SK-N-SH treated with all-trans-retinoic acid at 6 μM for 48 hours (cell line): ENCODE data around the gene SLC45A3.

ENCODE experiments used
- ARNTL ChIP-seq: fragments of 450-650 bp; formaldehyde crosslinking; IDR thresholded peaks from 2 replicates; pipeline ENCODE4 v1.5.0; 2020; ENCODE audit warnings: low read depth, mild to moderate bottlenecking, moderate library complexity, borderline replicate concordance
- ESRRG ChIP-seq: fragments of 250-450 bp; sonication (Bioruptor Pico); IDR thresholded peaks from 2 replicates; pipeline ENCODE4 v1.6.1; 2021; ENCODE audit warnings: mild to moderate bottlenecking
- RARB ChIP-seq: fragments of 250-450 bp; sonication (Bioruptor Pico); IDR thresholded peaks from 2 replicates; pipeline ENCODE4 v1.8.0; 2021; ENCODE audit warnings: mild to moderate bottlenecking, moderate library complexity
- SNAI2 ChIP-seq: fragments of 250-450 bp; sonication (Bioruptor Pico); IDR thresholded peaks from 2 replicates; pipeline ENCODE4 v1.5.0; 2020; ENCODE audit warnings: mild to moderate bottlenecking, moderate library complexity
- ZFP3 ChIP-seq: fragments of 250-450 bp; sonication (Bioruptor Pico); IDR thresholded peaks from 2 replicates; pipeline ENCODE4 v1.5.0; 2020; ENCODE audit warnings: mild to moderate bottlenecking, moderate library complexity
- ZFP30 ChIP-seq: fragments of 450-650 bp; formaldehyde crosslinking; IDR thresholded peaks from 2 replicates; pipeline ENCODE4 v1.5.0; 2022; ENCODE audit warnings: mild to moderate bottlenecking, moderate library complexity
- TF ChIP-seq, protein P1 (sequence below): fragments of 250-450 bp; sonication (Bioruptor Pico); IDR thresholded peaks from 2 replicates; pipeline ENCODE4 v1.8.0; 2020; ENCODE audit warnings: mild to moderate bottlenecking, moderate library complexity, borderline replicate concordance

DNA sequence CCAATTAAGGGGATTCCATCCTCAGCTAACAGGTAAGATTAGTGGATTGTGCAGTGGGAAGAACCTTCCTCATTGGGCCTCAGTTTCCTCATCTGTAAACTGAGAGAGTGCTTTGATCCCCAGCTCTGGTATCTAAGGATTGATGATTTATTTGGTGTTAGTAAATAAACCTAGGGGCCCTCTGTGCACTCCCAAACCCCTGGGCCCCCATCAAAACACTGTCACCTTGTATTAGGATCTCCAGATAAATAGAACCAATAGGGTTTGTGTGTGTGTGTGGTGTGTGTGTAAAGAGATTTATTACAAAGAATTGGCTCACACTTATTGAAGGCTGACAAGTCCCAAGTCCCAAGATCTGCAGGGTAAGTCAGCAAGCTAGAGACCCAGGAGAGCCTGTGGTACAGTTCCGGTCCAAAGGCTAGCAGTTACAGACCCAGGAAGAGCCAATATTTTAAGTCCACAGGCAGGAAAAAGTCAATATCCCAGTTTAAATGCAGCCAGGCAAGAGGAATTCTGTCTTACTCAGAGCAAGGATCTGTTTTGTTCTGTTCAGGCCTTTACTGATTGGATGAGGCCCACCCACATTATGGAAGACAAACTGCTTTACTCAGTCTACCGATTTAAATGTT lies 37.5 kb downstream of the SLC45A3 start:
- TF ChIP-seq RARB (no peak), ZFP30 (no peak), ZFP3 (CRISPR knock-in tag) (no peak), ESRRG (CRISPR knock-in tag) (no peak), SNAI2 (CRISPR knock-in tag) (no peak), ARNTL (CRISPR knock-in tag) (no peak)
- TF ChIP-seq, protein P1, sequence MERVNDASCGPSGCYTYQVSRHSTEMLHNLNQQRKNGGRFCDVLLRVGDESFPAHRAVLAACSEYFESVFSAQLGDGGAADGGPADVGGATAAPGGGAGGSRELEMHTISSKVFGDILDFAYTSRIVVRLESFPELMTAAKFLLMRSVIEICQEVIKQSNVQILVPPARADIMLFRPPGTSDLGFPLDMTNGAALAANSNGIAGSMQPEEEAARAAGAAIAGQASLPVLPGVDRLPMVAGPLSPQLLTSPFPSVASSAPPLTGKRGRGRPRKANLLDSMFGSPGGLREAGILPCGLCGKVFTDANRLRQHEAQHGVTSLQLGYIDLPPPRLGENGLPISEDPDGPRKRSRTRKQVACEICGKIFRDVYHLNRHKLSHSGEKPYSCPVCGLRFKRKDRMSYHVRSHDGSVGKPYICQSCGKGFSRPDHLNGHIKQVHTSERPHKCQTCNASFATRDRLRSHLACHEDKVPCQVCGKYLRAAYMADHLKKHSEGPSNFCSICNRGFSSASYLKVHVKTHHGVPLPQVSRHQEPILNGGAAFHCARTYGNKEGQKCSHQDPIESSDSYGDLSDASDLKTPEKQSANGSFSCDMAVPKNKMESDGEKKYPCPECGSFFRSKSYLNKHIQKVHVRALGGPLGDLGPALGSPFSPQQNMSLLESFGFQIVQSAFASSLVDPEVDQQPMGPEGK (CRISPR knock-in tag), result no peak
